Caki2 (cell line): Measurements from ENCODE around the gene MED13. TPM values are rescaled to one million over a fixed set of nuclear protein-coding genes. Genes with fewer than 3 reads are reported as not detected.
"Not testable (repeated sequence)": the region's sequence is repeated elsewhere in the genome, so short reads cannot be mapped to it uniquely, and the experiment has no call there.

Experiments
- DNase-seq: peaks from one replicate; pipeline ENCODE4 v3.0.0-alpha.2; 2015; ENCODE audit warnings: low read depth
- in situ Hi-C: cut with HindIII; loops from 2 replicates; pipeline ENCODE4 v1.10.0; 2016; ENCODE audit warnings: low sequenced_read_pairs, low pct_unique_long_range_greater_than_20kb, mixed read lengths
- total RNA-seq: library from RNA; depleted of rRNA; stranded (reverse); fragments of >200 nt; shearing (Covaris generic); gene quantifications from 2 replicates; pipeline ENCODE4 v1.2.3, GENCODE V29; 2014; ENCODE audit warnings: low replicate concordance

Gene MED13
- total RNA-seq, 1 experiment from 2014 or later: 10.8 TPM

- DNase-seq: no peak
Observed at GRCh38 chr17:61970030-61970429, 95.0 kb downstream of the MED13 start.

GRCh38 chr17:61968757-61969156, 96.3 kb downstream of the MED13 start:
- no peak for DNase-seq
- in situ Hi-C loops: no loop called here

More at GRCh38 chr17:61970030-61970429, 95.0 kb downstream of the MED13 start:
- in situ Hi-C loops: no loop called here

- DNase-seq: no peak
- in situ Hi-C loops: no loop called here
Observed at GRCh38 chr17:61967729-61968128, 97.3 kb downstream of the MED13 start.

GRCh38 chr17:61966191-61966590, 98.9 kb downstream of the MED13 start:
- in situ Hi-C loops: no loop called here
- DNase-seq: no peak

- in situ Hi-C loops: no loop called here
Observed at GRCh38 chr17:61955619-61956018, 109.5 kb downstream of the MED13 start.

GRCh38 chr17:61947367-61948078, 117.6 kb downstream of the MED13 start:
- DNase-seq: no peak
- in situ Hi-C loops: no loop called here

More at GRCh38 chr17:61955619-61956018, 109.5 kb downstream of the MED13 start:
- DNase-seq: no peak

GRCh38 chr17:61946359-61946758, 118.7 kb downstream of the MED13 start:
- in situ Hi-C loops: no loop called here
- DNase-seq: no peak

- in situ Hi-C loops: no loop called here
Observed at GRCh38 chr17:61943117-61943516, 122.0 kb downstream of the MED13 start.

GRCh38 chr17:61942085-61942484, 123.0 kb downstream of the MED13 start:
- no peak for DNase-seq
- in situ Hi-C loops: no loop called here

More at GRCh38 chr17:61943117-61943516, 122.0 kb downstream of the MED13 start:
- DNase-seq: no peak

GRCh38 chr17:61928101-61928436, 137.0 kb downstream of the MED13 start:
- in situ Hi-C loops: no loop called here
- DNase-seq: no peak

GRCh38 chr17:61927208-61928100, 137.6 kb downstream of the MED13 start, which contains the start of gene INTS2:
TSS of gene INTS2 (minus strand) at chr17:61927982. CDS start at chr17:61926644, 1,338 bp downstream.
- peak; percentile 86 for DNase-seq
- in situ Hi-C loops: no loop called here

- DNase-seq: no peak
- in situ Hi-C loops: no loop called here
Observed at GRCh38 chr17:61926826-61927207, 138.3 kb downstream of the MED13 start.

GRCh38 chr17:61915162-61915561, 149.9 kb downstream of the MED13 start:
- in situ Hi-C loops, DNase-seq: not testable (repeated sequence)

GRCh38 chr17:61908292-61909037, 156.6 kb downstream of the MED13 start:
- in situ Hi-C loops: no loop called here

GRCh38 chr17:61907361-61907760, 157.7 kb downstream of the MED13 start:
- in situ Hi-C loops: no loop called here
- no peak for DNase-seq

More at GRCh38 chr17:61908292-61909037, 156.6 kb downstream of the MED13 start:
- no peak for DNase-seq

GRCh38 chr17:61904094-61904710, 160.9 kb downstream of the MED13 start:
- DNase-seq: no peak
- in situ Hi-C loops: no loop called here

- no peak for DNase-seq
- in situ Hi-C loops: no loop called here
Observed at GRCh38 chr17:61903251-61903650, 161.8 kb downstream of the MED13 start.

GRCh38 chr17:61897548-61898180, 167.4 kb downstream of the MED13 start:
- DNase-seq: no peak
- in situ Hi-C loops: no loop called here
